Astrocyte of the cerebellum (primary cell): Measurements from ENCODE around the gene MYO1D.

ENCODE experiments used
- DNase-seq: peaks from one replicate; pipeline ENCODE4 v3.0.0-alpha.2; 2011; ENCODE audit warnings: low read depth
- H3K4me3 ChIP-seq: 2 replicates; pipeline ENCODE4 v1.5.1; 2011; ENCODE audit warnings: mild to moderate bottlenecking, low read depth, low read length, moderate library complexity
- CTCF ChIP-seq: IDR thresholded peaks from 2 replicates; pipeline ENCODE4 v1.5.1; 2012; ENCODE audit warnings: low read length, low read depth, moderate library complexity, mild to moderate bottlenecking; ENCODE audit errors: missing control alignments
- in situ Hi-C: cut with HindIII; loops from 2 replicates; pipeline ENCODE4 v1.10.0; 2017; ENCODE audit warnings: low sequenced_read_pairs

MYO1D gene

DNA sequence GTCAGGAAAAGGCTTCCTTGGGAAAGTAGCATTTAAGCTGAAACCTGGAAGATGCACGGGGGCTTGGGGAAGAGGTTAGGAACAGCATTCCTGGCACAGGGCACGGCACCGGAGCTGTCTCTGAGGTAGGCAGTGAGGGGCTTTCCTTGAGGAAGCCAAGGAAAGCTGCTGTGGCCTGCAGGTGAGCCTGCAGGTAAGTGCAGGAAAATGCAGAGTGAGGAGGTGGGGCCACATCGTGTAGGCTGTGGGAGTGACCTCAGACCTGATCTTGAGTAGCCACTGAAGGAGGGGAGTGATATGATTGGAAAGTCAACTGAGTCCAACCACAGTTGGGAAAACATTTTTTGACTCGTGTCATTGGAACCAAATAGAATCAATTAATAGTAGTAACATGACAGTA, 310.6 kb downstream of the MYO1D start:
- no peak for DNase-seq
- TF ChIP-seq CTCF = no peak
- H3K4me3 ChIP-seq = no peak overlapping the region
- in situ Hi-C loops = no loop called here

GRCh38 chr17:32565401-32565800, 311.5 kb downstream of the MYO1D start:
- no peak for DNase-seq
- in situ Hi-C loops = no loop called here
- no peak for TF ChIP-seq CTCF
- H3K4me3 ChIP-seq = no peak overlapping the region

- in situ Hi-C loops = no loop called here
- TF ChIP-seq CTCF = no peak
- no peak for DNase-seq
These were observed 312.6 kb downstream of the MYO1D start for GRCh38 chr17:32564325-32564724.

GRCh38 chr17:32563583-32563982, 313.3 kb downstream of the MYO1D start:
- TF ChIP-seq CTCF = no peak
- in situ Hi-C loops = no loop called here
- H3K4me3 ChIP-seq = no peak overlapping the region
- no peak for DNase-seq

More at GRCh38 chr17:32564325-32564724, 312.6 kb downstream of the MYO1D start:
- no peak overlapping the region for H3K4me3 ChIP-seq

DNA sequence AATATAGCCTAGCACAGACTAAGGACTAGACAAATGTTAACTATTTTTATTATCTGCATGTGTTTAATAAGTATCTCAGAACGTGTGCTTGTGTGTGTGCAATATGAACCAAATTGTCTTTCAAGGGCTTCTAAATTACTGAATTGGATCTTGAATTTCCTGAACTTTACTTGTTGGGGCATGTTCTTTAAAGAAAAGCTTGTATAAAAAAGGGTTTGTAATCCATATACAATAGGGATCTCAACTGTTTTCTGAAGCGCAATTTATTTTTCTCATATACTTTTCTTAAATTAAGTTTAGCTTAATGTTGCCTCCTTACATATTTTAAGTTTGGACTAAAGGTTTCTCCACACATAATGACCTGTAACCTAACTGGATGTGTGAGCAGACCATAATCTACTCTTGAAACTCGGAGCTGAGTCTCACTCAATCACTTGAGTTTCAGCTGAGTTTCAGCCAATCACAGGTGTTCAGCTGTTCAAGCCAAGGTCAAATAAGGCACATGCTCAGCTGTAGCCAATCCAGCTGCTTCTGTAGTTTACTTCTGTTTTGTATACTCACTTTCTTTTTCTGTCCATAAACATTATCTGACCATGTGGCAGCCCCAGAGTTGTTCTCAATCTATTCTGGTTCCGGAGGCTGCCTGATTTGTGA, 317.8 kb downstream of the MYO1D start:
- H3K4me3 ChIP-seq = no peak overlapping the region
- no peak for DNase-seq
- in situ Hi-C loops = no loop called here
- no peak for TF ChIP-seq CTCF

DNA sequence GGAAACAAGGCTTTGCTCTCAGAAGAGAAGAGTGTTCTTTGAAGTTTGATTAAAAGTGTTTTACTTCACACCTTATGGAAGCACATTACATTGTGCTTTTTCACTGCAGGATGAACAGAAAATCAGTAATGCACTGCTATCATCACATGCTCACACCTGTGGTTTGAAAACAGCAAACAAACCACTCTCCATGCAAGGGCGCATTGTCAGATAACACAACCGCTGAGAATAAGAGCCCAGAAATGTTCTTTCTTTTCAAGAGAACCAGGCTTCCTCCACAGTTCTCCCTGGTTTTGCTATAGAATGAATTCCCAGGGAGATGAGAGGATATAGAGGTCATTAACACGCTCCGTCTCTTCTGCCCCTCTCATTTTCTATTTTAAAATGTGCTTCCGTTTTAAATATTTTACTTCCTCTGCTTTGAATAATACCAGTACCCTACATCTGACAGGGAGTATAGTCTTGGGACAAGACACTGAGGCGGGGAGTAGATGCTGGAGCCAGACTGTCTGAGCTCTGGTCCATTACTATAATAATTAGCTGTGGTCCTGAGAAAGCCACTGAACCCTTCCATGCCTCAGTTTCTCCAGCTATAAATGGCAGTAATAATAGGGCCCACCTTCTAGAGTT, 318.5 kb downstream of the MYO1D start:
- in situ Hi-C loops = no loop called here
- DNase-seq = no peak
- H3K4me3 ChIP-seq = no peak overlapping the region
- no peak for TF ChIP-seq CTCF
